22Rv1 (cell line): Measurements from ENCODE around the gene PTGES2.

Experiments
- ZFX ChIP-seq: fragments of 450-650 bp; IDR thresholded peaks from 2 replicates; pipeline ENCODE4 v1.6.1; 2017; ENCODE audit warnings: antibody characterized with exemption, borderline replicate concordance
- TF ChIP-seq, protein P1 (sequence below): fragments of 450-650 bp; IDR thresholded peaks from 2 replicates; pipeline ENCODE4 v1.5.1; 2017; ENCODE audit warnings: mild to moderate bottlenecking

DNA sequence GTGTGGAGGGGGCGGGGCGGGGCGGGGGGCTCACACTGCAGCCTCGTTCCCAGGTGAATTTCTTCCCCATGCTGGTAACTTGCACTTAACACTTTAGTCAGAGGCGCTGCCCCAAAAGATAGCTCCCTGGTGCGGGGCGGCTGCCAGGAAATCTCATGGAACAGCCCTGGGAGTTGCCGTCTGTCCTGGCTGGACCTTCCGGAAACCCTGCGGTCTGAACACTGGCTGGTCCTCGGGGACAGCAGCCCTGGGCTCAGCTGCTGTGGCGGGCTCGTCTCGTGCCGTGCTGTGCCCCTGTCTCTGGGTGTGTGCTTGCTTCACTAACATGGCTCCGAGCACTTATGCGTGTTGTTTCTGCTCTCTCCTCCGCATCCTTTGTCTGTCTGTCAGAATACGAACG lies 25.8 kb downstream of the PTGES2 start:
- TF ChIP-seq, protein P1, sequence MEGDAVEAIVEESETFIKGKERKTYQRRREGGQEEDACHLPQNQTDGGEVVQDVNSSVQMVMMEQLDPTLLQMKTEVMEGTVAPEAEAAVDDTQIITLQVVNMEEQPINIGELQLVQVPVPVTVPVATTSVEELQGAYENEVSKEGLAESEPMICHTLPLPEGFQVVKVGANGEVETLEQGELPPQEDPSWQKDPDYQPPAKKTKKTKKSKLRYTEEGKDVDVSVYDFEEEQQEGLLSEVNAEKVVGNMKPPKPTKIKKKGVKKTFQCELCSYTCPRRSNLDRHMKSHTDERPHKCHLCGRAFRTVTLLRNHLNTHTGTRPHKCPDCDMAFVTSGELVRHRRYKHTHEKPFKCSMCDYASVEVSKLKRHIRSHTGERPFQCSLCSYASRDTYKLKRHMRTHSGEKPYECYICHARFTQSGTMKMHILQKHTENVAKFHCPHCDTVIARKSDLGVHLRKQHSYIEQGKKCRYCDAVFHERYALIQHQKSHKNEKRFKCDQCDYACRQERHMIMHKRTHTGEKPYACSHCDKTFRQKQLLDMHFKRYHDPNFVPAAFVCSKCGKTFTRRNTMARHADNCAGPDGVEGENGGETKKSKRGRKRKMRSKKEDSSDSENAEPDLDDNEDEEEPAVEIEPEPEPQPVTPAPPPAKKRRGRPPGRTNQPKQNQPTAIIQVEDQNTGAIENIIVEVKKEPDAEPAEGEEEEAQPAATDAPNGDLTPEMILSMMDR: no peak
- no peak for TF ChIP-seq ZFX
